SK-N-SH (cell line): Measurements from ENCODE around the gene CMBL.

Experiments
- CHD2 ChIP-seq: fragments of 150-350 bp; IDR thresholded peaks from 2 replicates; pipeline ENCODE4 v1.6.1; 2018; ENCODE audit warnings: low read length; ENCODE audit not compliant: partially characterized antibody
- EP300 ChIP-seq, 2 experiments: IDR thresholded peaks; 2 replicates each; pipeline versions ENCODE4 v1.4.0 to v1.6.1; 2012; ENCODE audit warnings: borderline replicate concordance in 1 of 2, low read depth in 1 of 2, low read length in 1 of 2
- EZH2phosphoT487 ChIP-seq: fragments of 200-600 bp; sonication (generic); IDR thresholded peaks from 2 replicates; pipeline ENCODE4 v1.6.1; 2017; ENCODE audit warnings: low read depth, mixed run types, mild to moderate bottlenecking, antibody characterized with exemption, moderate library complexity, borderline replicate concordance
- NFIC ChIP-seq: IDR thresholded peaks from 2 replicates; pipeline ENCODE4 v1.4.0; 2012; ENCODE audit warnings: borderline replicate concordance
- SMC3 ChIP-seq: IDR thresholded peaks from 2 replicates; pipeline ENCODE4 v1.6.1; 2012; ENCODE audit warnings: low read depth, low read length, improper control_type of control experiment
- TF ChIP-seq, protein P1 (sequence below): IDR thresholded peaks from 2 replicates; pipeline ENCODE4 v1.4.0; 2012; ENCODE audit warnings: low read depth, borderline replicate concordance
- TF ChIP-seq, protein P2 (sequence below): fragments of 200-600 bp; sonication (generic); IDR thresholded peaks from 2 replicates; pipeline ENCODE4 v1.6.1; 2017; ENCODE audit warnings: antibody characterized with exemption, mild to moderate bottlenecking, moderate library complexity
- TF ChIP-seq, protein P3 (sequence below): fragments of 150-350 bp; IDR thresholded peaks from 2 replicates; pipeline ENCODE4 v1.6.1; 2017; ENCODE audit warnings: antibody characterized with exemption, low read length, low read depth, borderline replicate concordance

DNA sequence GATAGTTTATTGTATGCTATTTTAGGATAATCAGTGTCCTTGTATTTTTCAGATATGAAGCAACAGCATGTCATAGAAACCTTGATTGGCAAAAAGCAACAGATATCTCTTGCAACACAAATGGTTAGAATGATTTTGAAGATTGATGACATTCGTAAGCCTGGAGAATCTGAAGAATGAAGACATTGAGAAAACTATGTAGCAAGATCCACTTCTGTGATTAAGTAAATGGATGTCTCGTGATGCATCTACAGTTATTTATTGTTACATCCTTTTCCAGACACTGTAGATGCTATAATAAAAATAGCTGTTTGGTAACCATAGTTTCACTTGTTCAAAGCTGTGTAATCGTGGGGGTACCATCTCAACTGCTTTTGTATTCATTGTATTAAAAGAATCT lies 43.1 kb downstream of the CMBL start:
- TF ChIP-seq, protein P1, sequence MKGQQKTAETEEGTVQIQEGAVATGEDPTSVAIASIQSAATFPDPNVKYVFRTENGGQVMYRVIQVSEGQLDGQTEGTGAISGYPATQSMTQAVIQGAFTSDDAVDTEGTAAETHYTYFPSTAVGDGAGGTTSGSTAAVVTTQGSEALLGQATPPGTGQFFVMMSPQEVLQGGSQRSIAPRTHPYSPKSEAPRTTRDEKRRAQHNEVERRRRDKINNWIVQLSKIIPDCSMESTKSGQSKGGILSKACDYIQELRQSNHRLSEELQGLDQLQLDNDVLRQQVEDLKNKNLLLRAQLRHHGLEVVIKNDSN, result no peak
- TF ChIP-seq, protein P2, sequence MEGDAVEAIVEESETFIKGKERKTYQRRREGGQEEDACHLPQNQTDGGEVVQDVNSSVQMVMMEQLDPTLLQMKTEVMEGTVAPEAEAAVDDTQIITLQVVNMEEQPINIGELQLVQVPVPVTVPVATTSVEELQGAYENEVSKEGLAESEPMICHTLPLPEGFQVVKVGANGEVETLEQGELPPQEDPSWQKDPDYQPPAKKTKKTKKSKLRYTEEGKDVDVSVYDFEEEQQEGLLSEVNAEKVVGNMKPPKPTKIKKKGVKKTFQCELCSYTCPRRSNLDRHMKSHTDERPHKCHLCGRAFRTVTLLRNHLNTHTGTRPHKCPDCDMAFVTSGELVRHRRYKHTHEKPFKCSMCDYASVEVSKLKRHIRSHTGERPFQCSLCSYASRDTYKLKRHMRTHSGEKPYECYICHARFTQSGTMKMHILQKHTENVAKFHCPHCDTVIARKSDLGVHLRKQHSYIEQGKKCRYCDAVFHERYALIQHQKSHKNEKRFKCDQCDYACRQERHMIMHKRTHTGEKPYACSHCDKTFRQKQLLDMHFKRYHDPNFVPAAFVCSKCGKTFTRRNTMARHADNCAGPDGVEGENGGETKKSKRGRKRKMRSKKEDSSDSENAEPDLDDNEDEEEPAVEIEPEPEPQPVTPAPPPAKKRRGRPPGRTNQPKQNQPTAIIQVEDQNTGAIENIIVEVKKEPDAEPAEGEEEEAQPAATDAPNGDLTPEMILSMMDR, result no peak
- no peak for TF ChIP-seq CHD2
- no peak for TF ChIP-seq EP300 (IDR thresholded peaks at IDR 0.05; ENCODE audit: borderline replicate concordance in 1 of 2, low read depth in 1 of 2, low read length in 1 of 2)
- TF ChIP-seq SMC3, result no peak
- TF ChIP-seq EZH2phosphoT487, result no peak
- TF ChIP-seq, protein P3, sequence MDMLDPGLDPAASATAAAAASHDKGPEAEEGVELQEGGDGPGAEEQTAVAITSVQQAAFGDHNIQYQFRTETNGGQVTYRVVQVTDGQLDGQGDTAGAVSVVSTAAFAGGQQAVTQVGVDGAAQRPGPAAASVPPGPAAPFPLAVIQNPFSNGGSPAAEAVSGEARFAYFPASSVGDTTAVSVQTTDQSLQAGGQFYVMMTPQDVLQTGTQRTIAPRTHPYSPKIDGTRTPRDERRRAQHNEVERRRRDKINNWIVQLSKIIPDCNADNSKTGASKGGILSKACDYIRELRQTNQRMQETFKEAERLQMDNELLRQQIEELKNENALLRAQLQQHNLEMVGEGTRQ, result no peak
- TF ChIP-seq NFIC, result no peak
